Keratinocyte (primary cell): Measurements from ENCODE around the gene DMAC2. TPM values are rescaled to one million over a fixed set of nuclear protein-coding genes. Genes with fewer than 3 reads are reported as not detected.

Experiments
- DNase-seq: peaks from one replicate; pipeline ENCODE4 v3.0.0-alpha.2; 2011; ENCODE audit warnings: low read depth, missing footprints, low spot score
- FAIRE-seq: peaks from 2 replicates; lab custom pipeline; 2011; peaks lifted over from hg19 to GRCh38; lab: Jason Lieb, UNC
- H2AFZ ChIP-seq: 2 replicates; pipeline ENCODE4 v1.6.0; 2012; ENCODE audit warnings: low read length, control low read depth, inconsistent platforms; ENCODE audit not compliant: control insufficient read depth
- H3K27ac ChIP-seq: 2 replicates; pipeline ENCODE4 v1.5.1; 2011; ENCODE audit warnings: low read length; ENCODE audit not compliant: control insufficient read depth, insufficient read depth
- H3K27me3 ChIP-seq: 3 replicates; pipeline ENCODE4 v1.6.0; 2011; ENCODE audit warnings: low read length; ENCODE audit not compliant: control insufficient read depth, insufficient read depth; ENCODE audit errors: extremely low read depth
- H3K36me3 ChIP-seq, 2 experiments: 2 replicates in 1 of 2; 3 replicates in 1 of 2; pipeline ENCODE4 v1.5.1; 2011; ENCODE audit warnings: low read length in 2 of 2, mild to moderate bottlenecking in 1 of 2; ENCODE audit not compliant: control insufficient read depth in 2 of 2, insufficient read depth in 2 of 2; ENCODE audit errors: extremely low read depth in 1 of 2
- H3K4me1 ChIP-seq: 3 replicates; pipeline ENCODE4 v1.5.1; 2011; ENCODE audit warnings: low read length; ENCODE audit not compliant: control insufficient read depth, insufficient read depth; ENCODE audit errors: extremely low read depth
- H3K4me2 ChIP-seq: 3 replicates; pipeline ENCODE4 v1.6.0; 2011; ENCODE audit warnings: low read depth, low read length; ENCODE audit not compliant: control insufficient read depth, insufficient read depth; ENCODE audit errors: extremely low read depth
- H3K4me3 ChIP-seq, 3 experiments: fragments of 200-600 bp in 1 of 3; sonication (generic) in 1 of 3; 2 replicates in 2 of 3; 3 replicates in 1 of 3; pipeline ENCODE4 v1.5.1; 2011 to 2016; ENCODE audit warnings: low read length in 3 of 3, mild to moderate bottlenecking in 3 of 3, control low read depth in 2 of 3, inconsistent platforms in 1 of 3, low read depth in 1 of 3, mixed read lengths in 1 of 3, mixed run types in 1 of 3, moderate library complexity in 1 of 3; ENCODE audit not compliant: control insufficient read depth in 2 of 3, insufficient read depth in 2 of 3; ENCODE audit errors: extremely low read depth in 1 of 3
- H3K79me2 ChIP-seq: 2 replicates; pipeline ENCODE4 v1.6.0; 2012; ENCODE audit warnings: low read length; ENCODE audit not compliant: control insufficient read depth, insufficient read depth
- H3K9ac ChIP-seq: 3 replicates; pipeline ENCODE4 v1.6.0; 2011; ENCODE audit warnings: low read length; ENCODE audit not compliant: control insufficient read depth, insufficient read depth; ENCODE audit errors: extremely low read depth
- H3K9me1 ChIP-seq: 3 replicates; pipeline ENCODE4 v1.6.0; 2011; ENCODE audit warnings: low read length; ENCODE audit not compliant: control insufficient read depth, insufficient read depth; ENCODE audit errors: extremely low read depth
- H3K9me3 ChIP-seq: 2 replicates; pipeline ENCODE4 v1.5.1; 2012; ENCODE audit warnings: low read depth, low read length; ENCODE audit not compliant: control insufficient read depth
- H4K20me1 ChIP-seq: 3 replicates; pipeline ENCODE4 v1.6.0; 2011; ENCODE audit warnings: low read length; ENCODE audit not compliant: control insufficient read depth, insufficient read depth; ENCODE audit errors: extremely low read depth
- CTCF ChIP-seq, 3 experiments: IDR thresholded peaks in 1 of 3; conservative IDR thresholded peaks in 1 of 3; optimal IDR thresholded peaks in 1 of 3; 2 replicates in 2 of 3; 3 replicates in 1 of 3; pipeline versions ENCODE3 to v1.5.1; 2011; ENCODE audit warnings: low read length in 3 of 3, mild to moderate bottlenecking in 3 of 3, moderate library complexity in 2 of 3, control low read depth in 1 of 3, inconsistent platforms in 1 of 3; ENCODE audit not compliant: insufficient read depth in 2 of 3; ENCODE audit errors: extremely low read depth in 1 of 3
- EZH2 ChIP-seq: IDR thresholded peaks from one replicate; pipeline ENCODE4 v1.6.1; 2012; ENCODE audit warnings: inconsistent platforms, mild to moderate bottlenecking, low read length, moderate library complexity
- dilution Hi-C: fragments of 300-500 bp; cut with MboI; formaldehyde crosslinking; loops from one replicate; pipeline ENCODE4 v1.7.0; 2020; ENCODE audit warnings: low sequenced_read_pairs; ENCODE audit not compliant: extremely low pct_ligation_motif_present
- polyA plus RNA-seq, 5 experiments: library from polyadenylated mRNA; depleted of rRNA in 3 of 5; stranded (reverse) in 3 of 5; stranded (forward) in 1 of 5; unstranded in 1 of 5; fragments of >200 nt; gene quantifications; 1 replicate in 1 of 5; 2 replicates in 3 of 5; 3 replicates in 1 of 5; pipeline versions ENCODE4 v1.2.1 to v1.2.3, GENCODE V29; 2011 to 2012; ENCODE audit warnings: missing spikeins in 2 of 5, low read depth in 1 of 5, low replicate concordance in 1 of 5

Gene DMAC2
- polyA plus RNA-seq, 1 donor (not counting 4 experiments of a cell fraction or from before 2014, with no cell fraction given) = 45.3 TPM

DNA sequence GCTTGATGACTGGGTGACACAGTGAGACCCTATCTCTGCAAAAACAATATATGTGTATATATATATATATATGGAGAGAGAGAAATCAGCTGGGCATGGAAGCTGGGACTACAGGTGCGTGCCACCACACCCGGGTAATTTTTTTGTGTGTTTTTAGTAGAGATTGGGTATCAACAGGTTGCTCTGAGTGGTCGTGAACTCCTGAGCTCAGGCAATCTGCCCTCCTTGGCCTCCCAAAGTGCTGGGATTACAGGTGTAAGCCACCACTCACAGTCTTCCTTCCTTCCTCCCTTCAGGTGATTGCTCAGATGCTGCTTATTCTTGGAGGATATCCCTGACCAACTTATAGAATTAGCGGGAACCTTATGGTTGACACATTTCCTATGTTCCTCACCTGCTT, 45.1 kb upstream of the DMAC2 start:
- H3K27me3 ChIP-seq = no peaks in the 10 kb centered on the region
- H3K4me3 ChIP-seq = no peak overlapping the region
- no peaks in the 10 kb centered on the region for H3K9me1 ChIP-seq
- peaks cover 4% of the 10 kb centered on the region for H3K9me3 ChIP-seq
- H3K4me2 ChIP-seq = no peak overlapping the region
- no peak overlapping the region for H3K9ac ChIP-seq
- no peaks in the 10 kb centered on the region for H3K4me1 ChIP-seq
- H3K27ac ChIP-seq = no peak overlapping the region
- dilution Hi-C loops = no loop called here
- no peaks in the 10 kb centered on the region for H4K20me1 ChIP-seq
- DNase-seq (no peak), FAIRE-seq (no peak)
- H2AFZ ChIP-seq = no peak overlapping the region
- H3K36me3 ChIP-seq = no peaks in the 10 kb centered on the region
- TF ChIP-seq CTCF (optimal IDR thresholded peaks at IDR 0.05 in 1 of 3, IDR thresholded peaks at IDR 0.05 in 1 of 3, conservative IDR thresholded peaks at IDR 0.05 in 1 of 3; ENCODE audit: extremely low read depth in 1 of 3, insufficient read depth in 2 of 3, low read length in 3 of 3) (no peak), EZH2 (no peak)
- no peaks in the 10 kb centered on the region for H3K79me2 ChIP-seq

DNA sequence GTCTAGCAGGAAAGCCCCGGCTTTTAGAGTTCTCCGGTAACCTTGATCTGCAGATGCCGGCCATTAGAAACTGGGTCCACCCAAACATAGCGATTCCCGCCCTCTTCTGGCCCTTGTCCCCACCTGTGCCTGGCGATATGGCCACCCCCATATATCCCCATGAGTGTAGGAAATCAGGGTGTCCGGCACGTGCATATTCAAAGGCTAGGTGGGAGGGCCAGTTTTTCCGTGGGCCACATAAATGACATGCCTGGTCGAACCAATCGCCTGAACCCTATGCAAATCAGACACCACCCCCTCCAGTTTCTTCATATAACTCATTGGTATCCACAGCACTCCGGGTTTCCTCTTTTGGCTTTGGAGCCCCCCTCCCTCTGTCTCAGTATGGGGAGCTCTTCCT, 40.6 kb upstream of the DMAC2 start:
- H3K27me3 ChIP-seq = peaks cover 4% of the 10 kb centered on the region
- no peaks in the 10 kb centered on the region for H3K9me1 ChIP-seq
- H4K20me1 ChIP-seq = no peaks in the 10 kb centered on the region
- H3K9me3 ChIP-seq = no peaks in the 10 kb centered on the region
- no peaks in the 10 kb centered on the region for H3K79me2 ChIP-seq
- TF ChIP-seq EZH2 (no peak), CTCF (optimal IDR thresholded peaks at IDR 0.05 in 1 of 3, IDR thresholded peaks at IDR 0.05 in 1 of 3, conservative IDR thresholded peaks at IDR 0.05 in 1 of 3; ENCODE audit: extremely low read depth in 1 of 3, insufficient read depth in 2 of 3, low read length in 3 of 3) (no peak)
- FAIRE-seq (no peak), DNase-seq (no peak)
- dilution Hi-C loops = no loop called here
- H3K4me3 ChIP-seq = no peak overlapping the region
- no peak overlapping the region for H3K9ac ChIP-seq
- no peaks in the 10 kb centered on the region for H3K4me1 ChIP-seq
- H3K27ac ChIP-seq = no peak overlapping the region
- H3K36me3 ChIP-seq = no peaks in the 10 kb centered on the region
- H3K4me2 ChIP-seq = no peak overlapping the region
- H2AFZ ChIP-seq = no peak overlapping the region
